ENCODE results near the gene STRN. TPM values are rescaled to one million over a fixed set of nuclear protein-coding genes. Genes with fewer than 3 reads are reported as not detected.
"Not testable (repeated sequence)": the region's sequence is repeated elsewhere in the genome, so short reads cannot be mapped to it uniquely, and the experiment has no call there.

Gene STRN
- total and polyA plus RNA-seq, 8 donors: 19.5 to 27.3 (median 25.5) TPM

GRCh38 chr2:36834731-36835524, 131.4 kb downstream of the STRN start:
- Histone ChIP-seq H3K27me3 (no peaks in the 10 kb centered on the region), H3K36me3 (no peaks in the 10 kb centered on the region), H3K9me3 (no peaks in the 10 kb centered on the region), H3K4me3 (no peak overlapping the region), H3K27ac (no peak overlapping the region), H3K4me1 (no peaks in the 10 kb centered on the region)
- TF ChIP-seq, protein P1, sequence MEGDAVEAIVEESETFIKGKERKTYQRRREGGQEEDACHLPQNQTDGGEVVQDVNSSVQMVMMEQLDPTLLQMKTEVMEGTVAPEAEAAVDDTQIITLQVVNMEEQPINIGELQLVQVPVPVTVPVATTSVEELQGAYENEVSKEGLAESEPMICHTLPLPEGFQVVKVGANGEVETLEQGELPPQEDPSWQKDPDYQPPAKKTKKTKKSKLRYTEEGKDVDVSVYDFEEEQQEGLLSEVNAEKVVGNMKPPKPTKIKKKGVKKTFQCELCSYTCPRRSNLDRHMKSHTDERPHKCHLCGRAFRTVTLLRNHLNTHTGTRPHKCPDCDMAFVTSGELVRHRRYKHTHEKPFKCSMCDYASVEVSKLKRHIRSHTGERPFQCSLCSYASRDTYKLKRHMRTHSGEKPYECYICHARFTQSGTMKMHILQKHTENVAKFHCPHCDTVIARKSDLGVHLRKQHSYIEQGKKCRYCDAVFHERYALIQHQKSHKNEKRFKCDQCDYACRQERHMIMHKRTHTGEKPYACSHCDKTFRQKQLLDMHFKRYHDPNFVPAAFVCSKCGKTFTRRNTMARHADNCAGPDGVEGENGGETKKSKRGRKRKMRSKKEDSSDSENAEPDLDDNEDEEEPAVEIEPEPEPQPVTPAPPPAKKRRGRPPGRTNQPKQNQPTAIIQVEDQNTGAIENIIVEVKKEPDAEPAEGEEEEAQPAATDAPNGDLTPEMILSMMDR (IDR thresholded peaks at IDR 0.05): no peak
- DNase-seq: no peak
- intact Hi-C loops (cut with DNase I): no loop called here
- ATAC-seq: no peak

DNA sequence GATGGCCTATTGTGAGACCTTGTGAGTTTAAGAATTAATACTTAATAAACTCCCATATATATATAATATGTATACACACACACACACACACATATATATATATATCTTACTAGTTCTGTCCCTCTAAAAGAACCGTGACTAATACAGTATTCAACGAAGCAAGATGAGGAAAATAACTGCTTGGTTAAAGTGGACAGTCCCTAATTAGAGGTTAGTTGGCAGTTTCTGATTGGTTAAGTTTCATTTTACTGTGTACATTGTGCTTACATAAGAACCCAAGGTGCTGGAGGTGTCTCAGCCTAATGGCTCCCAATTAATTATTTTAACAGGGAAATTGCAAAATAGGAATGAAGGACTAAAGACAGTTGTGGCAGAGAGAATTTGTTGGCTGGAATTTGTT, 132.1 kb downstream of the STRN start:
- DNase-seq (no peak), ATAC-seq (no peak)
- TF ChIP-seq, protein P1 (IDR thresholded peaks at IDR 0.05): no peak
- Histone ChIP-seq H3K36me3 (no peaks in the 10 kb centered on the region), H3K9me3 (no peaks in the 10 kb centered on the region), H3K27me3 (no peaks in the 10 kb centered on the region), H3K27ac (no peak overlapping the region), H3K4me1 (no peaks in the 10 kb centered on the region), H3K4me3 (no peak overlapping the region)
- intact Hi-C loops (cut with DNase I): no loop called here

DNA sequence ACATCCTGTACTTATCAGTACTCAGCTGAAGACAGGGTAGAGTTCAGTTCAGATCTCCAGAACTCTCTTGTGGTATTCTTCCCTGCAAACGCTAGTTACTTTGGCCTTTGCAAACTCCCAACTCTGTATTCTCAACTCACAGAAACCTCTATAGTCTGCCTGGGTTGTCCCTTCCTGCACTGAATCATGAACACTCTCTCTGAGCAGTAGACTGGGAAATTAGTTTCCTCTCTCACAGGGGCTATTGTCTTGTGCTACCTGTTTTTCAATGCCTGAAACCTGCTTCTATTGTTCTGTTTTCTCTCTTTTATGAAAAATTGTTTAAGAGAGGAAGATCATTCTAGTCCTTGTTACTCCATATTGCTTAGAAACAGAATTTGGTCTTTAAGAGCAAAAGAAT, 135.2 kb downstream of the STRN start:
- Histone ChIP-seq H3K27ac (no peak overlapping the region), H3K36me3 (no peaks in the 10 kb centered on the region)
- intact Hi-C loops (cut with DNase I): no loop called here

DNA sequence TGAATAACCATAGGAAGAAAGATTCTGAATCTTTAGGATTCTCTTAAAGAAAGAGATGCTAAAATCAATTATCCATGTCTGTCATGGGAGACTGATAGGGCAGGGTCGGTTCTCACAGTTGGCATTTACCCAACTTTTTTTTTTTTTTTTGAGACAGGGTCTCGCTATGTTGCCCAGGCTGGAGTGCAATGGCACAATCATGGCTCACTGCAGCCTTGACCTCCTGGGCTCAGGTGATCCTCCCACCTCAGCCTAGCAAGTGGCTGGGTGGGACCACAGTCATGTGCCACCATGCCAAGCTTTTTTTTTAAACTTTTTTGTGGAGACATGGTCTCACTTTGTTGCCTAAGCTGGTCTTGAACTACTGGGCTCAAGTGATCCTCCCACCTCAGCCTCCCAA, 141.7 kb downstream of the STRN start:
- H3K27me3 ChIP-seq; H3K27ac ChIP-seq; H3K4me1 ChIP-seq; H3K4me3 ChIP-seq; H3K36me3 ChIP-seq; intact Hi-C loops (cut with DNase I); DNase-seq; ATAC-seq; H3K9me3 ChIP-seq: not testable (repeated sequence)

More for the DNA sequence above, 135.2 kb downstream of the STRN start:
- H3K27me3 ChIP-seq: no peaks in the 10 kb centered on the region
- TF ChIP-seq, protein P1 (IDR thresholded peaks at IDR 0.05): no peak
- no peak overlapping the region for H3K4me3 ChIP-seq
- no peak for DNase-seq
- ATAC-seq: no peak
- no peaks in the 10 kb centered on the region for H3K4me1 ChIP-seq
- no peaks in the 10 kb centered on the region for H3K9me3 ChIP-seq

- Histone ChIP-seq H3K27ac (no peak overlapping the region), H3K27me3 (no peaks in the 10 kb centered on the region), H3K36me3 (no peaks in the 10 kb centered on the region), H3K9me3 (no peaks in the 10 kb centered on the region), H3K4me1 (no peaks in the 10 kb centered on the region), H3K4me3 (no peak overlapping the region)
- ATAC-seq (no peak), DNase-seq (no peak)
- TF ChIP-seq, protein P1 (IDR thresholded peaks at IDR 0.05): no peak
- intact Hi-C loops (cut with DNase I): no loop called here
Measured at GRCh38 chr2:36824273-36824672, 142.1 kb downstream of the STRN start.

GRCh38 chr2:36823862-36824261, 142.5 kb downstream of the STRN start:
- ATAC-seq: no peak
- Histone ChIP-seq H3K36me3 (no peaks in the 10 kb centered on the region), H3K27me3 (no peaks in the 10 kb centered on the region), H3K27ac (no peak overlapping the region), H3K9me3 (no peaks in the 10 kb centered on the region), H3K4me1 (no peaks in the 10 kb centered on the region), H3K4me3 (no peak overlapping the region)
- TF ChIP-seq, protein P1 (IDR thresholded peaks at IDR 0.05): no peak
- no peak for DNase-seq
- intact Hi-C loops (cut with DNase I): no loop called here
